A673 (cell line): ENCODE results near the gene CLTC.

Source experiments
- CTCF ChIP-seq: fragments of 300-800, 200-600 bp; sonication (generic); conservative IDR thresholded peaks from 2 replicates; pipeline ENCODE4 v1.5.1; 2017; ENCODE audit warnings: low read depth, mild to moderate bottlenecking, antibody characterized with exemption, low read length, moderate library complexity, mixed read lengths
- EZH2 ChIP-seq: fragments of 200-600 bp; sonication (generic); IDR thresholded peaks from 2 replicates; pipeline ENCODE4 v1.6.1; 2017; ENCODE audit warnings: borderline replicate concordance, low read depth, mild to moderate bottlenecking, mixed read lengths, antibody characterized with exemption, low read length; ENCODE audit not compliant: poor library complexity, severe bottlenecking

GRCh38 chr17:59607061-59607460, 12.6 kb upstream of the CLTC start:
- TF ChIP-seq CTCF (no peak), EZH2 (no peak)
